HG03457 (cell line): ENCODE measurements around the gene ZYG11B.
"Not testable (repeated sequence)": the region's sequence is repeated elsewhere in the genome, so short reads cannot be mapped to it uniquely, and the experiment has no call there.

Experiments used
- ATAC-seq: cut with Tn5 transposase; IDR thresholded peaks from one replicate; pipeline ENCODE4 v1.9.1; 2021; ENCODE audit warnings: moderate number of reproducible peaks; ENCODE audit not compliant: unreplicated experiment

The ZYG11B gene

DNA sequence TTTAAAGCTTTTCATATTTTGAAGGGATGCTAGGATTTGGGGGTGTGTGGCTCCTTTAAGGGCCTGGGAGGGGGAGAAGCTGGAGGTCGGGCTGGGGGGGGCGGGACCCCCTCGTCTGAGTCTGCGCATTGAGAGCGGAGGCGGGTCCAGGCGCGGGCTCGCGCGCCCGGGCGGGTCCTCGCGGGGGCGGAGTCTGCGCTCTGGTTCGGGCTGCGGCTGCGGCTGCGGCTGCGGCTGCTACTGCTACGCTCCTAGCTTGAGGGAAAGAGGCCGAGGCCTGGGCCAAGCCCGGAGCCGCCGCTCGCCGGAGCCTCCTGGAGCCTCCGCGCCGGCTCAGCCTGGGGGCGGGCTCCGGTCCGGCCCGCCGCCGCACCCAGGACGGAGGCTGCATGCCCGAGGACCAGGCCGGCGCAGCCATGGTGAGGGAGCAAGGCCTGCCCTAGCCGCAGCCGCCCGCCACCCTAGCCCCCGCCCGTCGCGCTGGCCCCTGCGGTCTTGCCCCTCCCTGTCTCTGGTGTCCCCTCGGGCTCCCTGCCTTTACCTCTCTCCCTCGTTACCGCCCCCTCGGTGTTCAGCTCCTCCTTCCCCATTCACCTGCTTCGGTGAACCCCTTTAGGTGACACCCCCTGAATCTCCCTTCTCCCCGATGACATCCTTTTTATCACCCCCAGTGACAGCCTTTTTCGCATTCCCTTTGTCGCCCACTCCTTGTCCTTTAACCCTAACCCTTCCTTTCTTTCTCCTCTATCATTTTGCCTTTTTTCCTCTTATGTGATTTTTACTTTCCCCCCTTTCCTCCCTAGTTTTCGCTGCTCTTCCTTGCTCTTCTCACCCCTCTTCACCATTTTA, at the start of gene ZYG11B:
ZYG11B (plus strand) TSS at position 189 of the 849 bp plus-strand sequence; CDS start at position 390, 201 bp downstream.
- peak; percentile 75 for ATAC-seq

DNA sequence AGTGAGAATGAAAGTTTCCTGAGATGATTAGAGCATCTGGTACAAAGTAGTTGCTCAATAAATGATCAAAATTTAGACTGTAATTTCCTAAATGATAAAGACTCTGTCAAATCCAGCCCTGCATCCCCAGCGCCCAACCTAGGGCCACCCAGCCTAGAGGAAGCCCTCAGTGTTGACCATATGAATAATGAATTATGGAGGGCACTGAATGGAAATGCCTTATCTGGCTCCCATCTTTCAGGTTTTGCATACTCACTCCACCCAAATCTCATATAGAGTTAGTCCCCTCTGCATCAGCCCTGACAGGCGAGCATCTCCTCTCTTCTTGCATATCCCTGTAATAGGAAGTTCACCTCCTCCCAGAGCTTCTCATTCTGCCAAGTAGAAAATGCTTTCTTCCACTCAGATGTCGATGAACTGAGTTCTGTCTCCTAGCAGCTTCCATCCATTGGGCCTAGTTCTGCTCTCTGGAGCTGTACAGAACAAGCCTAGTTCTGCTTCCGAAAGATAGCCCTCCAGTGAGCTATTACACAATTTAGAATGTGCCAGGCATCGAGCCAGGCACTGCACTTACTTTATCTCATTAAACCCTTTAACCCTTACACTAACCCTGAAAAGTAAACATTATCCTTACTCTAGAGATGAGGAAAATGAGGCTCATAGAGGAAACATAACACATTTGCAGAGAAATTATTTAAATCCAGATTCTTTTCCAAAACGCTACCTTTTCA, 49.0 kb upstream of the ZYG11B start:
- no peak for ATAC-seq

DNA sequence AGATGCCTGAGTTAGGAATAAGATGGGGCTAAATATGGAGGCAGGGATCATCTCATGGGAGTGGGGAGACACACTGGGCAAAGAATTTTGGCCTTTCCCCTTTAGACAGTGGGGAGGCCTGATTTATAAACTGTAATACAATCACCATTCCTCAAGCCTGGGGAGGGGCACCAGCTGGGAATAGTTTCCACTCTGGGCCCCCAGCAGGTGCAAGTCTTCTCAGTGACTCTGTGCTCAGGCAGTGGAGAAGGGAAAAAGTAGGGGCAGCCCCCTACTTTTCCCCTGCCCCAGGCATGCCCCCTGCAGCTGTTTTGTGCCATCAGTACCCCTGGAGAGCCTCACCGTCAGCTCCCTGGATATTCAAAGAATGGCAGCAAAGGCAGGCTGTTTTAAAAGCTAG, 47.2 kb upstream of the ZYG11B start:
- no peak for ATAC-seq

DNA sequence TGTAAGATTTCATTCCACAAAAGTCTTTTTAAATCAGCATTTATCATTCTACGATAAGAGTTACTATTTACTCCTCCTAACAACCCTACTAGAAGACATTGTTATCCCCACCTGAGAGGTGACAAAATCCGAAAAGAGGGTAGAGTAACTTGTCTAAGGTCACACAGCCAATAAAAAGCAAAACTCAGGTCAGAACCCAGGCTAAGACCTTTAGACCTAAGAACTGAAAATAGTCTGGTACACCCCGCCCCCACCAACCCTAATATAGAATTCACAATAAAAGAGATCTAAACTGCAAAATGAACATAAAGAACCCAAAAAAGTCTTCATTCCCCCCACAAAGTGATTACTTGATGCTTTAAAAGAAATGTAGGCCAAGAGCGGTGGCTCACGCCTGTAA, 46.8 kb upstream of the ZYG11B start:
- no peak for ATAC-seq

DNA sequence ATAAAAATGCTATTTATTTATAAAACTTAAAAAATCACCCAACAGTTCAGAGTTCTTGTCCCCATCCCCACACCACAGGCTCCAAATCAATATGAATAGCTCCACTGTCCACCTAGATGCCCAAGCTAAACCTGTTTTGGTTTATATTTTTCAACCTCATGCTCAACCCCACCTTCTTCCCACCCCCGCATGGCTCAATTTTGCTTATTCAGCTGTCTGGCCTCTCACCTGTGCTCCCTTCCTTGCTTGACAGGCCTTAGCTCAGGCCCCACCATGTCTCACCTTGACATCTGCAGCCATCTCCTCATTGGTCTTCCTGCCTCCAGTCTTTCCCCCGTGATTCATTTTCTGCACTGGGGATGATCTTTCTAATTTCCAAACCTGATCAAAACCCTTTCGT, 45.9 kb upstream of the ZYG11B start:
- no peak for ATAC-seq

DNA sequence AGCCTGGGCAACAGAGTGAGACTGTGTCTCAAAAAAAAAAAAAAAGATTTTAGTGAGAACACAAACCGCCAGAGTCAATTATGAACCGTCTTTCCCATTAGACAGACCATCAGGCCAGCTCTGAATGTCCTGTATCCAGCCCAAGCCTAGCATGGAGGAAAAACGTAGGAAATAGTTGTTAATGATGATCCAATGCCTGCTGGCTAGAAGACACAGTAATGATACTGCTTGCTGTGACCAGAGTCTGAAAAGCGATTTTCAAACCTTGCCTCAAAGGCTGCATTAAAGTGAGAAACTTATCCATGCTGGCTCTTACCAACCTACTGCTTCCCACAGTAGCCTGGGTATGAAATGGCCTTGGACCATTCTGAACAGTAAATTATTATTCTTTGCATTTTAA, 45.1 kb upstream of the ZYG11B start:
- no peak for ATAC-seq

DNA sequence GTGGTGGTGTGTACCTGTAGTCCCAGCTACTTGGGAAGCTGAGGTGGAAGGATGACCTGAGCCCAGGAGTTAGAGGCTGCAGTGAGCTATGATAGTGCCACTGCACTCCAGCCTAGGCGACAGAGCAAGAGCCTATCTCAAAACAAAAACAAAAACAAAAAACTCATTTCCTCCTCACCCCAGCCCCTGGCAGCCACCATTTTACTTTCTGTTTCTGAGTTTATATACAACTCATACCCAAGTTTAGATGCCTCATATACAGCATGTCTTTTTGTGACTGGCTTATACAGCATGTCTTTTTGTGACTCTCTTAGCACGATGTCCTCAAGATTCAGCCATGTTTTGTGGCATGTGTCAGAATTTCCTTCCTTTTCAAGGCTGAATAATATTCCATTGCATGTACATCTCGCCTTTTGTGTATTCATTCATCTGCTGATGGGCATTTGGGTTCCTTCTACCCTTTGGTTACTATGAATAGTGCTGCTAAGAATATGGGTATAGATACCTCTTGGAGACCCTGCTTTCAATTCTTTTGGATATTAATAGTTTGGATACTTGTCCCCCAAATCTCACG, 42.8 kb upstream of the ZYG11B start:
- no peak for ATAC-seq

DNA sequence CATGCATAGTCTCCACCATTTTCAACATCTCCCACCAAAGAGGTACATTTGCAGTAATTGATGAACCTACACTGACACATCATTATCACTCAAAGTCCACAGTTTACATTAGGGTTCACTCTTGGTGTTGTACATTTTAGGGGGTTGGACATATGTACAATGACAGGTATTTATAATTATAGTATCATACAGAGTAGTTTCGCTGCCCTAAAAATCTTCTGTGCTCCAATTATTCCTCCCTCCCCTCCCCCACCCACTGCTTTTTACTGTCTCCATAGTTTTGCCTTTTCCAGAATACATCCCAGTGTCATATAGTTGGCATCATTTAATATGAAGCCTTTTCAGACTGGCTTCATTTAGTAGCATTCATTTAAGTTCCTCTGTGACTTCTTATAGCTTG, 41.7 kb upstream of the ZYG11B start:
- no peak for ATAC-seq

DNA sequence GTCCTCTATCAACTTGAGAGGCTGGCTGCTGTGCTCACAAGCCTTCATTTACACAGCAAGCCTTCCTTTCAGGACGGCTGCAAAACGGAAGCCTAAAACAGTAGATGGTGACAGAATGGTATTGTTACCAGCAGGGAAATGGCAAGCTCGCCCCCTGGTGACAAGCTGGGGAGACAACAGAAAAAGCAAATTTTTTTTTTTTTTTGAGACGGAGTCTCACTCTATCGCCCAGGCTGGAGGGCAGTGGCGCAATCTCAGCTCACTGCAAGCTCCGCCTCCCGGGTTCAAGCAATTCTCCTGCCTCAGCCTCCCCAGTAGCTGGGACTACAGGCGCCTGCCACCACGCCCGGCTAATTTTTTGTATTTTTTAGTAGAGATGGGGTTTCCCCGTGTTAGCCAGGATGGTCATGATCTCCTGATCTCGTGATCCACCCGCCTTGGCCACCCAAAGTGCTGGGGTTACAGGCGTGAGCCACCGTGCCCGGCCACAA, 39.9 kb upstream of the ZYG11B start:
- not testable (repeated sequence) for ATAC-seq

DNA sequence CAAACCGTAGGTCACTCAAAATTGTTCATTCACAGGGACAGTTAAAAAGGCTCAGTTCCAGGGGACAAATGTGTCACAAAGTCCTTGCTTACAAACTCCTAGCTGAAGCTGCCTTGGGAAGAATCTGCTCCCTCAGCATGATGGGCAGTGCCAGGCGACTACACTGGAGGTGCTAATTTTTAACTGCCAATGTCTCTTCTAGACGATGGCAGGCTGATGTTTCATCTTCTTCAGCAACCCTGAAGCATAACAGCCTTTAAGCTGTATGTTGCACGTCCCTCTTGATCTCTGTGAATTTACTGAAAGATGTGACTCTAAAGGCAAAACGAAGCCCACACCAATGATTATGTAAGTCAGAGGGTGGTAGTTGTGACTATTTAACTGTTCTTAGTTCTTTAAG, 39.4 kb upstream of the ZYG11B start:
- ATAC-seq, result no peak

DNA sequence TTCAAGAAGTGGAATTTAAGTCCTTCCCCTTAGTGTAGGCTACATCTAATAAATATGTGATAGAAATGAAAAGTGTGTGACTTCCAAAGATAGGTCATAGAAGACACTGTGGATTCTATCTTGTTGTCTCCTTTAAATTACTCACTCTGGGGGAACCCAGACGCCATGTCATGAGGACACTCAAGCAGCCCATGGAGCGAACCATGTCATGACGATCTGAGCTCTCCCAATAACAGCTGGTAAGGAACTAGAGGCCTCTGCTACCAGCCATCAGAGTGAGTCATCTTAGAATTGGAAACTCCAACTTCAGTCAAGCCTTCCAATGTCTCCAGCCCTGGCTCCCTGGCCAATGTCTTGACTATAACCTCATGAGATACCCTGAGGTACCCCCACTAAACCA, 34.4 kb upstream of the ZYG11B start:
- ATAC-seq, result no peak

DNA sequence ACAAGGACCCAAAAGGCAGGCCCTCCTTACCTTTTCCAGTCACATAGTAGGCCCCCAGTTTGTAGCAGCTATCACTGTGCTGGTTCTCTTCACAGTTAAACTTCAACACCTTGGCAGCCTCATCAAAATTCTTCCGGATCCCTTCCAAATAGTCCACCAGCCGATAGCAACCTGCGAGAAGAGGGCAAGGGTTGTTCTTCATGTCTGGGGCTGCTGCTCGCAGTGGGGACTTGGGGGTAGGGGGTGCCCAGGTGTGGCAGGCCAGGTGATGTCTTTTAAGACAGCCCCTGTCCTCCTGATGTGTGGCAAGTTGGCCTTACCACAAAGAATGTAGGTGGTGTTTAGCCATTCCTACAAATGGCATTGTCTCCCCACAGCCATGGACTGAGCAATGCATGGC, 33.6 kb upstream of the ZYG11B start:
- no peak for ATAC-seq

DNA sequence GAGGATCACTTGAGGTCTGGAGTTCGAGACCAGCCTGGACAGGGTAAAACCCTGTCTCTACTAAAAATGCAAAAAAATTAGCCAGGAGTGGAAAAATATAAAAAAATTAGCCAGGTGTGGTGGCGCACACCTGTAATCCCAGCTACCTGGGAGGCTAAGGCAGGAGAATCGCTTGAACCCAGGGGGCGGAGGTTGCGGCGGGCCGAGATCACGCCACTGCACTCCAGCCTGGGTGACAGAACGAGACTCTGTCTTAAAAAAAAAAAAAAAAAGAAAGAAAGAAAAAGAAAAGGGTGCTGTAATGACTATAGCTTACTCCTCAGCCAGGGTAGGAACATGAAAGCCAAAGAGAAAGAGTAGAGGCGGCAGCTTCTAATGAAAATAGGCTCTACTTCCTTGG, 32.9 kb upstream of the ZYG11B start:
- not testable (repeated sequence) for ATAC-seq

DNA sequence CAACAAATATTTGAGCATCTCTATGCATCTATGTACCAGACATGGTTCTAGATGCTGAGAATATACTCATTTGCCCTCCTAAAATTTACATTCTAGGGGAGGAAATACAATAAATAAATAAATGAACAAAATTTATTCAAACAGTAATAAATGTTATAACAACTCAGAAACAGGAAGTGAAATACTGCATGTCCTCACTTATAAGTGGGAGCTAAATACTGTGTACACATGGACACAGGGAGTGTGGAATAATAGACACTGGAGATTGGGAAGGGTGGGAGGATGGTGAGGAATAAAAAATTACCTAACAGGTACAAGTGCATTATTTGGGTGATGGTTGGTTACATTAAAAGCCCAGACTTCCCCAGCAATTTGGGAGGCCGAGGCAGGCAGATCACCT, 32.4 kb upstream of the ZYG11B start:
- ATAC-seq, result no peak

DNA sequence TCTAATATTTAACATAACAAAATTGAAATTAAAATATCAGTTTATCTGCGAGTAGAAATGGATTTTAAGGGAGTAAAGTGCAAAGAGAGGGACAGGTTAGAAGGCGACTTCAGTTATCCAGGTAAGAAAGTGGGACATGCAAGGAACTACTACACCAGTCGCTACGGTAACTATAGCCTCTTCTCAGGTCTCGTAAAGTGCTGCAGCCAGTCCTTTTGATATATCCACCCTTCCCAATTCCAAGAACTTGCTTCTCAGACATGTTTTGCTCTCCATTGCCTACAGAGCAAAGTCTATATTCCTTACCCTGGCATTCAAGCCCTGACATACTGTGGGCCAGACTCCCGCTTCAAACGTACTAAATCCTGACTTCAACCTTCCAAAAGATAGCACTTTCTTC, 30.6 kb upstream of the ZYG11B start:
- ATAC-seq, result no peak

DNA sequence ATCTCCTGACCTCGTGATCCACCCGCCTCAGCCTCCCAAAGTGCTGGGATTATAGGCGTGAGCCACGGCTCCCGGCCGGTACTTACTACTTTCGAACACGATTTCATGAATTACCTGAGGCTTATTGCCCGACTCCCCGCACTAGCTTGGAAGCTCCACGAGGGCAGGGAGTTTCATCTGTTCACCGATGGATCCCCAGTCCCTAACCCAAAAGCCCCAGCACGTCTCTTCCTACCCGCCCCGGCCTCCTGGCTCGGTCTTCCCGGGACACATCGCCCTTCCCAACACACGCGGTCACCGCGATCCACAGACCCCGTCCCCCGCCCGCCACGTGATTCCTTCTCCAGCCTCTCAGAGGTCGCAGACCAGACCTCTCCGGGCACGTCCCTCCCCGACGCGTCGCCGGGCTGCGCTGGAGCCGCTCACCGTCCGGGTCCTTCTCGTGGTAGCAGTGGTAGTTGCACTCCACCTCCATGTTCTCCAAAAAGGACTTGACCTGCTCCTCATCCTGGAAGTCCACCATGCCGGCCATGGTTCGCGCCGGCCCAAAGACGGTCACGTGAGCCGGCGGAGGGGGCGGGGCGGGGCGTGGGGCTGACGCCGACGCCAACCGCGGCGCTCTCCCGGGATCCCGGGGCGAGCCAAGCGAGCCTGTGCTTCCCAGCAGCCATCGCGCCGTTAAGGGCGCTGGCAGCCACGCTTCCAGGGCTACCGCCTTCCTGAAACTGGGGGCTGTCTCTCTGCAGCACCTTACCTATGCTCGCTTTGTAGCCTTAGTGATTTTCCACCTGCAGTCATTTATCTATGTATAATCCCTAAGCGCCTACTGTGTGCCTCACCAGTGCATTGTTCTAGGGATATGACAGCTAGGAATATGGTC, 28.2 kb upstream of the ZYG11B start, which contains the start of gene COA7:
COA7 (minus strand) TSS at position 553 of the 880 bp plus-strand sequence; CDS start at position 532, 21 bp downstream.
- ATAC-seq, result peak; percentile 31

DNA sequence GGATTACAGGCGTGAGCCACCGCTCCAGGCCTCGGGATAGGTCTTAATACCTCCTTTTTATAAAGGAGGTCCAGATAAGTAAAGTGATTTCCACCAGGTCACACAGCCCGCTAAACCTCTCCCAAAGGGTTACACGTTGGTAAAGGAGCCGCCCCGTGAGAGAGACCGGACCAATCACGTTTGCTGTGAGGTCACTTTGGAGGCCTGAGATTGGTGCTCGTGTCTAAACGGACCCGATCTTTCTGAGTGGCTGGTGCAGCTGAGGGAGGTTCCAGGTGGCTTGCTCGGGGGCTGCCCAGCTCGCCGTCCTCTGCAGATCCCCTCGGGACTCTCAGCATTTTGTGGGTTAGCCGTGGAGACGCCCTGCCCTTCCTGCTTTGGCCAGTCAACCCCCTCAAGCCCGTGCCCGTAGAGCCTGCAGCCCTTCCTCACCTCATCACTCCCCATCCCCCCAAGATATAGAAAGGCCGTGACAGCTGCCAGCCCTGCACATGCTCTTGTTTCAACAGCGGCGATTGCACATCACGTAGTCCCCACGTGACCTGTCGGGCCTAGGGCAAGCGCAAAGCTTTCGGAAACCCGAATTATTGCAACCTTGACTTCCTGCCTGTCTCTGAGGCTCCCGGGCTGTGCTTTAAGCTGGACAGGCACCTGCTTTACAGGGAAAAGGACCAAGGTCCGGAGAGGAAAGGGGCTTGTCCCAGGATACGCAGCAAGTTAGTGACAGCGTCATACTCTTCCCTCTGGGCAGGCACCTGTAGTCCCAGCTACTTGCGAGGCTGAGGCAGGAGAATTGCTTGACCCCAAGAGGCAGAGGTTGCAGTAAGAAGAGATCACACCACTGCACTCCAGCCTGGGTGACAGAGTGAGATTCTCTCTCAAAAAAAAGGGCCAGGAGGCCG, 23.1 kb upstream of the ZYG11B start:
- ATAC-seq, result peak; percentile 83

DNA sequence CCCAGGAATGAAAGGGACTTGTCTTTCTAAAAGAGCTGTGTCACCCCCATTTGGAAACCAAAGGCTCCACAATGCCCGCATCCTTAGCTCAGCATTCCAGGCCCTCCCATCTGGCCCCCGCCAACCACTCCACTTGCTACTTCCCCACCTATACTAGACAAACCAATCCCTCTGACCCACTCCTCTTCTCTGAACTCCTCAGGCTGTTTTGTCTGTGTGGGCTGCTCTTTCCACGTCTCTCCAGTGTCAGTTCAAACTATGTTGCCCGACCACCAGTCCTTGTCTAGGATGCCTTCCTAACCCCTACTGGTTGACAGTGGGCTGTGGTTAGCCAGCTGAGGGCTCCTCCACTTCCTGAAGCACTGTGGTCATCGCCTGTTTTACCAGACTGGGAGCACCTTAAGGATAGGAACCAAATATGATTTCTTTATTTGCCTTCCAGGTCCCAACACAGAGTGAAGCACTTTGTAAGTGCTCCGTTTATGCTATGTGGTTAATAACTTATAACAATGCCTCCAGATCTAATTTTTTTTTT, 20.1 kb upstream of the ZYG11B start:
- no peak for ATAC-seq
